ENCODE results near the gene HMOX2. TPM values are rescaled to one million over a fixed set of nuclear protein-coding genes. Genes with fewer than 3 reads are reported as not detected.

Gene HMOX2
- polyA plus RNA-seq, 1 donor (not counting 4 experiments of a cell fraction or from before 2014, with no cell fraction given): 167 TPM

GRCh38 chr16:4536391-4537106 lies 60.4 kb downstream of the HMOX2 start:
- Histone ChIP-seq H3K79me2 (ENCODE audit: control insufficient read depth, insufficient read depth, low read length) (peaks cover 58% of the 10 kb centered on the region), H3K36me3 (ENCODE audit: control insufficient read depth in 2 of 2, extremely low read depth in 1 of 2, insufficient read depth in 2 of 2, low read length in 2 of 2) (peaks cover 11 to 17% of the 10 kb centered on the region in 2 experiments), H3K4me2 (ENCODE audit: control insufficient read depth, extremely low read depth, insufficient read depth, low read depth, low read length) (peak overlapping the region; percentile 96), H3K9ac (ENCODE audit: control insufficient read depth, extremely low read depth, insufficient read depth, low read length) (peak overlapping the region; percentile 78), H4K20me1 (ENCODE audit: control insufficient read depth, extremely low read depth, insufficient read depth, low read length) (no peaks in the 10 kb centered on the region), H3K9me3 (ENCODE audit: control insufficient read depth, low read depth, low read length) (peaks cover 3% of the 10 kb centered on the region), H3K27ac (ENCODE audit: control insufficient read depth, insufficient read depth, low read length) (peak overlapping the region; percentile 70), H2AFZ (ENCODE audit: control insufficient read depth, low read length) (no peak overlapping the region), H3K27me3 (ENCODE audit: control insufficient read depth, extremely low read depth, insufficient read depth, low read length) (no peaks in the 10 kb centered on the region), H3K4me3 (ENCODE audit: control insufficient read depth in 2 of 3, extremely low read depth in 1 of 3, insufficient read depth in 2 of 3, low read depth in 1 of 3, low read length in 3 of 3) (peak overlapping the region; percentile 76 to 84 (median 83)), H3K4me1 (ENCODE audit: control insufficient read depth, extremely low read depth, insufficient read depth, low read length) (peaks cover 17% of the 10 kb centered on the region), H3K9me1 (ENCODE audit: control insufficient read depth, extremely low read depth, insufficient read depth, low read length) (no peaks in the 10 kb centered on the region)
- FAIRE-seq (peak; percentile 92), DNase-seq (ENCODE audit: low read depth, low spot score) (no peak)
- dilution Hi-C loops (cut with MboI; ENCODE audit: extremely low pct_ligation_motif_present, low sequenced_read_pairs): no loop called here
- TF ChIP-seq EZH2 (IDR thresholded peaks at IDR 0.05; ENCODE audit: low read length) (no peak), CTCF (optimal IDR thresholded peaks at IDR 0.05 in 1 of 3, IDR thresholded peaks at IDR 0.05 in 1 of 3, conservative IDR thresholded peaks at IDR 0.05 in 1 of 3; ENCODE audit: extremely low read depth in 1 of 3, insufficient read depth in 2 of 3, low read length in 3 of 3) (no peak)

- H3K4me3 ChIP-seq (ENCODE audit: control insufficient read depth in 2 of 3, extremely low read depth in 1 of 3, insufficient read depth in 2 of 3, low read depth in 1 of 3, low read length in 3 of 3): peak overlapping the region; percentile 76 to 84 (median 83)
- peak overlapping the region; percentile 70 for H3K27ac ChIP-seq (ENCODE audit: control insufficient read depth, insufficient read depth, low read length)
- H3K9me1 ChIP-seq (ENCODE audit: control insufficient read depth, extremely low read depth, insufficient read depth, low read length): no peaks in the 10 kb centered on the region
- peaks cover 3% of the 10 kb centered on the region for H3K9me3 ChIP-seq (ENCODE audit: control insufficient read depth, low read depth, low read length)
- peaks cover 17% of the 10 kb centered on the region for H3K4me1 ChIP-seq (ENCODE audit: control insufficient read depth, extremely low read depth, insufficient read depth, low read length)
- FAIRE-seq (peak; percentile 61), DNase-seq (ENCODE audit: low read depth, low spot score) (no peak)
- H3K36me3 ChIP-seq (ENCODE audit: control insufficient read depth in 2 of 2, extremely low read depth in 1 of 2, insufficient read depth in 2 of 2, low read length in 2 of 2): peaks cover 9 to 11% of the 10 kb centered on the region in 2 experiments
- peak overlapping the region; percentile 96 for H3K4me2 ChIP-seq (ENCODE audit: control insufficient read depth, extremely low read depth, insufficient read depth, low read depth, low read length)
- no peaks in the 10 kb centered on the region for H4K20me1 ChIP-seq (ENCODE audit: control insufficient read depth, extremely low read depth, insufficient read depth, low read length)
- TF ChIP-seq EZH2 (IDR thresholded peaks at IDR 0.05; ENCODE audit: low read length) (no peak), CTCF (optimal IDR thresholded peaks at IDR 0.05 in 1 of 3, IDR thresholded peaks at IDR 0.05 in 1 of 3, conservative IDR thresholded peaks at IDR 0.05 in 1 of 3; ENCODE audit: extremely low read depth in 1 of 3, insufficient read depth in 2 of 3, low read length in 3 of 3) (no peak)
- H3K79me2 ChIP-seq (ENCODE audit: control insufficient read depth, insufficient read depth, low read length): peaks cover 46% of the 10 kb centered on the region
- no peaks in the 10 kb centered on the region for H3K27me3 ChIP-seq (ENCODE audit: control insufficient read depth, extremely low read depth, insufficient read depth, low read length)
- H2AFZ ChIP-seq (ENCODE audit: control insufficient read depth, low read length): peak overlapping the region; percentile 62
- dilution Hi-C loops (cut with MboI; ENCODE audit: extremely low pct_ligation_motif_present, low sequenced_read_pairs): no loop called here
- H3K9ac ChIP-seq (ENCODE audit: control insufficient read depth, extremely low read depth, insufficient read depth, low read length): peak overlapping the region; percentile 78
Measured at GRCh38 chr16:4537376-4538343, 61.5 kb downstream of the HMOX2 start.
